ENCODE measurements around the gene VPS13D.
"Not testable (repeated sequence)": the region's sequence is repeated elsewhere in the genome, so short reads cannot be mapped to it uniquely, and the experiment has no call there.

VPS13D gene

DNA sequence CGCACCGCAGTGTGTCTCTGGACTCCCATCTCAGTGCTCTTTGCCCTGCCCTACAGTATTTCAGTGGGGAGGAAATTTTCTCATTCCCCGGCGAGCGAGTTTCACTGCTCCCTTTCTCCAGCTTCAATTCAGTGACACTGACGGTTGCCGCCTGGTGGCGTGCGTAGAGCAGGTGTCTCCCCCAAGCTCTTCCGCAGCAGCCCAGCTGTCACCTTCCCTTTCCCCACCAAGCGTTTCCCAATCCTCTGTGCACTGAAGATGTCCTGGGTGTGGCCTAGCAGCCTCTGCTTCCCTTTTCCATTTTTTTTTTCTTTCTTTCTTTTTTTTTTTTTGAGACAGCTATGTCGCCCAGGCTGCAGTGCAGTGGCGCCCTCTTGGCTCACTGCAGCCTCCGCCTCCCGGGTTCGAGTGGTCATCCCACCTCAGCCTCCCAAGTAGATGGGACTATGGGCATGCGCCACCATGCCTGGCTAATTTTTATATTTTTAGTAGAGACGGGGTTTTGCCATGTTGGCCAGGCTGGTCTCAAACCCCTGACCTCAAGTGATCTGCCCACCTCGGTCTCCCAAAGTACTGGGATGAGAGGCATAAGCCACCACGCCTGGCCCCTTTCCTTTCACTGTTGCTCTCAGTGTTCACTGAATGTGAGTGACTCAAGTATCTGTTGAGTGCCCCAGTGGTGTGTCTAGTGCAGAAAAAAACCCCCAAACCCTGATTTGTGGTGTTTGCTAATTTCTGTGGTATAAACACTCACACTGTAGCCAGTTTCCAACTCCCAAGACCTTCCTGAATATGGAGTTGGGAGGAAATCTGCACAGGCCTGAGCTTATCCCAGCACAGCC, 33.0 kb upstream of the VPS13D start:
- DNase-seq: no peak

DNA sequence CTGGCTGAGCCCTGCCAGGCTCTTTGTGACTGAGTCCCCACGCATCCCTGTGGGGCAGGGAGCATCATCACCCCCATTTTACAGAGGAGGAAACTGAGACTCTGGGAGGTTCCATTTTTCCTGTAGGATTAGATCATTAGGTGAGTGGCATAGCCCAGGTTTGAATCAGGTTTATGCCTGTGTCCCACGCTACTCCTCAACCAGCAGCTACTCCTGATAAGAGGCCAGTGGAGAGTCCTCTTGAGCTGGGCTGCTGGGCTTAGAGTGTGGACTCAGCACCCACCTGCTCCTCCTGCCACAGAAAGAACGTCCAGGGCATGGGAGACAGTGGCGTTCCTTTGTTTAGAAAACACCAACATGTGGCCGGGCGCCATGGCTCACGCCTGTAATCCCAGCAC, 32.3 kb upstream of the VPS13D start:
- no peak for DNase-seq

DNA sequence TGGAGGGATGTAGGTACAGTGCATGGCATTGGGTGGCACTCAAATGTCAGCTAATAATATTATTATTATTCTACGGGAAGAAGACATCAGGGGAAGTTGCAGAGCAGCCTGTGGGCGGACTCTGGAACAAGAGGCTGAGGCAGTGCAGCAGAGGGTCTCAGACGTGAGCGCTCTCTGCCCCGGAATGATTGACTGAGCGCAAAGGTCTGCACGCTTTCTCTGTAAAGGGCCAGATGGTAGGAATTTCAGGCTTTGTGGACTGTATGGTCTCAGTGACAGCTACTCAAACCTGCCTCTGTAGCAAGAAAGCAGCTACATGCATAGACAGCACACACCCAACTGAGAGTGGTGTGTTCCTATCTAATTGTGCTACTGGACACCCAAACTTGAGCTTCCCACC, 29.6 kb upstream of the VPS13D start:
- no peak for DNase-seq

DNA sequence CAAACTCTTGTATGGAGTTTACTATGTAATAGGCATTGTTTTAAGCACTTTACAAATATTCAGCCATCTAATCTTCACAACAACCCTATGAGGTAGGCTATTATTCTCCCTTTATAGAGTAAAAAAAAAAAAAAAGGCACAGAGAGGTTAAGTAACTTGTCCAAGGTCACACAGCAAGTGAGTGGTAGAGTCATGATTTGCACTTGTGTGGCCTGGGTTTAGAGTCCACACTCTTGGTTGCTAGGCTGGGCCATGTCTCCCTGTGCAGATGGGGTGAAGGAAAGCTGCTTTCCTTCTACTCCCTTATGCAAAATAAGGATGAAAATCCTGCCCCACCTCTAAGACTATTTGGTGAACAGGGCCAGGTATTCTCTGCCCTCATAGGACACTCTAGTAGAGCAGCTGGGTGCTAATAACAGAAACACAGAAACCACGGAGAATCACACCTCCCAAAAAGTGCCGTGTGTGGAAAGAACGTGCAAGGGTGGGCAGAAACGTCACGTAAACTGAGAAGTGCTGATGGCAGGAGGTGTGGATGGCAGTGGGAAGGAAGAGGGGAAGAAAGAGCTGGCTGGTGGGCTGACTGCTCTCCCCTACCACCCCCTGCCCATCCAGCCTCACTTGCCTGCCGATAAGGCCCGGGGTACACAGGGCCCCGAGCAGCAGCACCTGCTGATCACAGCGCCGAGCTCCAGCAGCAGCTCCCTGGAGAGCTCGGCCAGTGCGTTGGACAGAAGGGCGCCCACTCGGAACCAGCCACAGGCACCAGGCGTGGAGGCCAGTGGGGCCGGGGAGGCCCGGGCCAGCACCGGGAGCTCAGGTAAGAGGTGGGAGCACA, 28.3 kb upstream of the VPS13D start:
- no peak for DNase-seq

- DNase-seq: no peak
These were observed 27.7 kb upstream of the VPS13D start for GRCh38 chr1:12202190-12202497.

DNA sequence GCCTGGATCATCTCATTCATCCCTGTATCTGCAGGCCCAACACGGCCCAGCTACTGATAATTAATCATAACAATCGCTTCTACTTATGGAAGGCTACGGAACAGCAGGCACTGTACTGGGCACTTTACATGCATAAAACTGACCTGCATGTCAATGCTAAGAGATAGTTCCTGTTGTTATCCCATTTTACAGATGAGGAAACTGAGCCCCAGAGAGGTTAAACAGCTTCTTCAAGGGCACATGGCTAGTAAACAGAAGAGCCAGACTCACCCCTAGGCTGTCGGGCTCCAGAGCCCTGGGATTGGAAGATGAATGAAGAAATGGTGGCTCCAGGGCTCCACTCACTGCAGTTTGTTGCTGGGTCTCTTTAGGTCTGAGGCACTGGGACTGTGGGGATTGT, 27.3 kb upstream of the VPS13D start:
- DNase-seq: no peak

- DNase-seq: no peak
These were observed 26.4 kb upstream of the VPS13D start for GRCh38 chr1:12203216-12204007.

GRCh38 chr1:12204140-12204539, 25.7 kb upstream of the VPS13D start:
- no peak for DNase-seq

DNA sequence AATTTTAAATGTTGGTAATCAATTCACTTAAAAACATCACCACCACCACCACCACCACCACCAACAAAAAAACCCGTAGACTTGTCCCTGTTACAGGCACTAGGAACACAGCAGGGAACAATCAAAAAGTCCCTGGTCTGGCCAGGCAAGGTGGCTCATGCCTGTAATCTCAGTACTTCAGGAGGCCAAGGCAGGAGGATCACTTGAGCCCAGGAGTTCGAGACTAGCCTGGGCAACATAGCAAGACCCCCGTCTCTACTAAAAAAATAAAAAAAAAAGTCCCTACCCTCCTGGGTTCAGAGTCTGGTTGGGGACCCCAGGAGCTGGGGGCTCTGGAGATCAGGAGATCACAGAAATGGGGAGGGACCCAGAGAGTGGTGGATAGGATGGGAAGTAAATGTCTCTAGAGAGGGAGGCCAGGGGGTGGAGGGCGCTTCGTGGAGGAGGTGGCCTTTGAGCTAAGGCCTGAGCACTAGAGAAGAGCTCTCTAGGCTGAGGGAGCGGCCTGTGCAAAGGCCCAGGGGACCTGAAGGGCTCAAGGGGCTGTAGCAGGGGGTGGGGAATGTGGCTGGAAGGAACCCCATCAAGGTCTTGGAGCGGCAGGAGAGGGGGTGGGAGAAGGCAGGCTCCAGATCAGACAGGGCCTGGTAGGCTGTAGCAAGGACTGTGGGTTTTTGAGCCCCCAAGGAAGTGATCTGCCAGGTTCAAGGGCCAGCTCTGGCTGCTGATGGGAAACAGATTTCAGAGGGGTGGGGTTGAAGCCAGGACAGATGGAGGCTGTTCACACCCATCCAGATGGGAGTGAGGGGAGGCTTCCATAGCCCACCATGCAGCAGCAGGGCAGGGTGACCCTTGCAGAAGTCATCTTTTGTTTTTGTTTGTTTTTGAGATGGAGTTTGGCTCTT, 24.8 kb upstream of the VPS13D start:
- DNase-seq: no peak

- DNase-seq: no peak
These were observed 23.6 kb upstream of the VPS13D start for GRCh38 chr1:12206238-12206637.

- DNase-seq: no peak
These were observed 22.9 kb upstream of the VPS13D start for GRCh38 chr1:12206792-12207424.

GRCh38 chr1:12208271-12208670, 21.6 kb upstream of the VPS13D start:
- no peak for DNase-seq

GRCh38 chr1:12208764-12209494, 20.9 kb upstream of the VPS13D start:
- peak; percentile 80 for DNase-seq

GRCh38 chr1:12209495-12209832, 20.4 kb upstream of the VPS13D start:
- no peak for DNase-seq

- DNase-seq: no peak
These were observed 14.5 kb upstream of the VPS13D start for GRCh38 chr1:12215118-12215961.

- no peak for DNase-seq
These were observed 10.0 kb upstream of the VPS13D start for GRCh38 chr1:12219800-12220199.

GRCh38 chr1:12220890-12221289, 8.9 kb upstream of the VPS13D start:
- DNase-seq: no peak

DNA sequence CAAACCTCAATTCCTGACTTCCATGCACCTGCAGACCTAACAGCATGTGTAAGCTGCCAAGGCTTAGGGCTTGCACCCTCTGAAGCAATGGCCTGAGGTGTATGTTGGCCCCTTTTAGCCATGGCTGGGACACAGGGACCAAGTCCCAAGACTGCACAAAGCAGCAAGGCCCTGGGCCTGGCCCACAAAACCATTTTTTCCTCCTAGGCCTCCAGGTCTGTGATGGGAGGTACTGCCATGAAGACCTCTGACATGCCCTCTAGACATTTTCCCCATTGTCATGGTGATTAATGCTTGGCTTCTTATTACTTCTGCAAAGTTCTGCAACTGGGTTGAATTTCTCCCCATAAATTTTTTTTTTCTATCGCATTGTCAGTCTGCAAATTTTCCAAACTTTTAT, 7.1 kb upstream of the VPS13D start:
- DNase-seq: not testable (repeated sequence)

DNA sequence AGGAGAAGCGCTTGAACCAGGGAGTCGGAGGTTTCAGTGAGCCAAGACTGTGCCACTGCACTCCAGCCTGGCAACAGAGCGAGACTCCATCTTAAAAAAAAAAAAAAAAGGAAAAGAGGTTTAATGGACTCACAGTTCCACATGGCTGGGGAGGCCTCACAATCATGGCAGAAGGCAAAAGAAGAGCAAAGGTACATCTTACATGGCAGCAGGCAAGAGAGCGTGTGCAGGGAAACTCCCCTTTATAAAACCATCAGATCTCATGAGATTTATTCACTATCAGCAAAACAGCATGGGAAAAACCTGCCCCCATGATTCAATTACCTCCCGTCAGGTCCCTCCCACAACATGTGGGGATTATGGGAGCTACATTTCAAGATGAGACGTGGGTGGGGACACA, 5.7 kb upstream of the VPS13D start:
- not testable (repeated sequence) for DNase-seq

DNA sequence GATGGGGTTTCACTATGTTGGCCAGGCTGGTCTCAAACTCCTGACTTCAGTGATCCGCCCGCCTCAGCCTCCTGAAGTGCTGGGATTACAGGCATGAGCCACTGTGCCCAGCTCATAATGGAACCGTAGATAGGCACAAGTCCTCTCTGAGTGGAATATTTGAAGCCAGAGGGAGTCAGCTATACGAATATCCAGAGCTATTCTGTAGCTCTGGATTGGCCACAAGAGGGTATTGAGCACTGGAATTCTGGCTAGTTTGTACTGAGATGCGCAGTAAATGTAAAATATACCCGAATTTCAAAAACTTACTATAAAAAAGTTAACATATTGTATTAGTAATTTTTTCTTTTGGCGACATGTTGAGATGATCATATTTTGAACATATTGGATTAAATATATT, 851 bp upstream of the VPS13D start:
- DNase-seq: no peak
